Upper lobe of right lung (tissue), 1 donor: ENCODE data around the gene COIL. TPM values are rescaled to one million over a fixed set of nuclear protein-coding genes. Genes with fewer than 3 reads are reported as not detected.
A peak's percentile ranks its signal among the peaks of the same experiment; 100 is the strongest.
"Not testable (repeated sequence)": the region's sequence is repeated elsewhere in the genome, so short reads cannot be mapped to it uniquely, and the experiment has no call there.

ENCODE experiments used
- ATAC-seq: fragments of 200-7000 bp; cut with Tn5 transposase; one replicate; pipeline ENCODE4 v1.9.1; 2020; ENCODE audit warnings: mild to moderate bottlenecking, moderate library complexity
- DNase-seq: peaks from one replicate; pipeline ENCODE4 v3.0.0-alpha.2; 2020
- H3K27ac ChIP-seq: fragments of 200-600 bp; one replicate; pipeline ENCODE4 v1.8.0; 2022
- H3K27me3 ChIP-seq: fragments of 200-600 bp; one replicate; pipeline ENCODE4 v1.8.0; 2022; ENCODE audit warnings: mild to moderate bottlenecking
- H3K36me3 ChIP-seq: fragments of 200-600 bp; one replicate; pipeline ENCODE4 v1.8.0; 2022
- H3K4me1 ChIP-seq: fragments of 200-600 bp; one replicate; pipeline ENCODE4 v1.8.0; 2022
- H3K4me3 ChIP-seq: fragments of 200-600 bp; one replicate; pipeline ENCODE4 v1.8.0; 2022; ENCODE audit warnings: mild to moderate bottlenecking
- H3K9me3 ChIP-seq: fragments of 200-600 bp; one replicate; pipeline ENCODE4 v1.8.0; 2022
- intact Hi-C: fragments of 100-400 bp; cut with DNase I; formaldehyde crosslinking; loops from one replicate; pipeline ENCODE4 v1.11.0; 2022
- total RNA-seq: library from RNA; stranded (reverse); fragmentation: NEBNext Ultra II Directional; extraction: Animal tissue kit (Norgen Biotek cat#: 25700); gene quantifications from one replicate; pipeline ENCODE4 v1.2.1, GENCODE V29; 2021
- TF ChIP-seq, protein P1 (sequence below): fragments of 200-600 bp; IDR thresholded peaks from one replicate; pipeline ENCODE4 v1.8.0; 2022; ENCODE audit warnings: antibody characterized with exemption
- donor health status: DM: no; HTN: yes; CAD: no; lungs with severe emphysema.

COIL gene
- total RNA-seq, 1 donor from 2014 or later = 13.3 TPM

DNA sequence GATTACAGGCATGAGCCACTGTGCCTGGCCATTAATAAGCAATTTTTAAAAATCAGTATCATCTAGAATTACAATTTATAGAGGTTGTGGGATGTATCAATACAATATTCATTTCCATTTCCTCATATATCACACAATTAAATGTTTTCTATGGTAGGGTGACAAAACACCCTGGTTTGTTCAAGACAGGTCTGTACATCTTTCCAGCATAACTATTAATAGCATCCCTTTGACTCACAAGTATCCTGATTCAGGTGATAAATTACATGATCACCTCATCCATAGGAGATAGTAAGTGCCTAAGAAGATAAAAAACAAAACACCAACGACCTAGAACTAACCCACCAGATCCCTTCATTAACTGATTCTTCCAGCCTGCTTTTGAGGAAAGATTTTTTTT is 13.1 kb downstream of the COIL start:
- peaks cover 77% of the 10 kb centered on the region for H3K36me3 ChIP-seq
- ATAC-seq = no peak
- H3K4me3 ChIP-seq = no peak overlapping the region
- no peak overlapping the region for H3K27ac ChIP-seq
- TF ChIP-seq, protein P1, sequence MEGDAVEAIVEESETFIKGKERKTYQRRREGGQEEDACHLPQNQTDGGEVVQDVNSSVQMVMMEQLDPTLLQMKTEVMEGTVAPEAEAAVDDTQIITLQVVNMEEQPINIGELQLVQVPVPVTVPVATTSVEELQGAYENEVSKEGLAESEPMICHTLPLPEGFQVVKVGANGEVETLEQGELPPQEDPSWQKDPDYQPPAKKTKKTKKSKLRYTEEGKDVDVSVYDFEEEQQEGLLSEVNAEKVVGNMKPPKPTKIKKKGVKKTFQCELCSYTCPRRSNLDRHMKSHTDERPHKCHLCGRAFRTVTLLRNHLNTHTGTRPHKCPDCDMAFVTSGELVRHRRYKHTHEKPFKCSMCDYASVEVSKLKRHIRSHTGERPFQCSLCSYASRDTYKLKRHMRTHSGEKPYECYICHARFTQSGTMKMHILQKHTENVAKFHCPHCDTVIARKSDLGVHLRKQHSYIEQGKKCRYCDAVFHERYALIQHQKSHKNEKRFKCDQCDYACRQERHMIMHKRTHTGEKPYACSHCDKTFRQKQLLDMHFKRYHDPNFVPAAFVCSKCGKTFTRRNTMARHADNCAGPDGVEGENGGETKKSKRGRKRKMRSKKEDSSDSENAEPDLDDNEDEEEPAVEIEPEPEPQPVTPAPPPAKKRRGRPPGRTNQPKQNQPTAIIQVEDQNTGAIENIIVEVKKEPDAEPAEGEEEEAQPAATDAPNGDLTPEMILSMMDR = no peak
- DNase-seq = no peak
- intact Hi-C loops = no loop called here
- no peaks in the 10 kb centered on the region for H3K4me1 ChIP-seq
- H3K9me3 ChIP-seq = no peaks in the 10 kb centered on the region
- no peaks in the 10 kb centered on the region for H3K27me3 ChIP-seq

DNA sequence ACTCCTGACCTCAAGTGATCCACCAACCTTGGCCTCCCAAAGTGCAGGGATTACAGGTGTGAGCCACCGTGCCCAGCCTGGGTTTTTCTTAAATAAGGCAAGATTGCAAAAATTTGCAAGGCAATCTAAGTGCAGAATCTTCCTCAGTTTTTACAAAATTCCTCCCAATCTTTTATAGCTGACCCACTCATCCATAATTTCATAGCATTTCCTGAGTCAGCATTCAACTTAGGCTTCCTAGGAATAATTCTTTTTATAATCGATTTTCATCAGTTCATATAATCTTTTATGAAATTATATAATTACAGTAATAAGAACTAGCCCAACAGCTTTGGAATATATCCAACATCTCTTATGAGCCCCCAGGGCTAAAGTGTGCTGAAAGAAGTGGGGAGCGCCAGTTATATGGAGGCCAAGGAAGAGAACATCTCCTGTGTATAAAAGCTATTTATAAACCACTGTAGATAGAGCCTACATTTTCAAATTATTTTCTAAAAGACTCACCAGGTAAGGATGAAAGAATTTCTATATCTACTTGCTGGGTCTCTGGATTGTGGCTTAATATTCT is 14.8 kb downstream of the COIL start:
- no peak for DNase-seq
- Histone ChIP-seq H3K9me3 (no peaks in the 10 kb centered on the region), H3K27ac (no peak overlapping the region), H3K4me1 (no peaks in the 10 kb centered on the region), H3K4me3 (no peak overlapping the region), H3K27me3 (no peaks in the 10 kb centered on the region), H3K36me3 (peaks cover 94% of the 10 kb centered on the region)
- ATAC-seq = no peak
- TF ChIP-seq, protein P1 = no peak
- intact Hi-C loops = no loop called here

DNA sequence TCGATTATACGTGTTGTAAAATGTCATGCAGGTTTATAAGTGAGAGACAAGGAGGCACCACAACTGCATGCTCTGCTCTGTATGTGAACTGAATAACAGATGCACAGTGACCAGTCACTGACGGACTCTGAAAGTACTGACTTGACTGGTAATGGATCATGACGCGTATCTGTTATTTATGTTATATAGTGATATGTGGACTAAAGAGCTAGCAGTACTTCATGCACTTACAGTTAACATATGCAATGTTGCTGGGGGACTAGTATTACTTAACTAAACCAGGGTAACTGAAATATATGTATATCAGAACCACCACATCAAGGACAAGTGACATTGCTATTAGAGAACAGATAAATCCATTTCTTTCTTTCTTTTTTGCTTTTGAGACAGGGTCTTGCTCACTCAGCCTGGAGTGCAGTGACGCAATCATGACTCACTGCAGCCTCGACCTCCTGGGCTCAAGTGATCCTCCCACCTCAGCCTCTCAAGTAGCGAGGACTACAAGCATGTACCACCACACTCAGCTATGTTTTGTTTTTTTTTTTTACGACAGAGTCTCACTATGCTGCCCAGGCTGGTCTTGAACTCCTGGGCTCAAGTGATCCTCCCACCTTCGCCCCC is 17.2 kb downstream of the COIL start:
- no peak for ATAC-seq
- no peak overlapping the region for H3K27ac ChIP-seq
- H3K9me3 ChIP-seq = no peaks in the 10 kb centered on the region
- TF ChIP-seq, protein P1 = no peak
- H3K27me3 ChIP-seq = no peaks in the 10 kb centered on the region
- no peak for DNase-seq
- intact Hi-C loops = loop anchor here (5.0 kb wide), 1 partner anchor 126 kb away; no protein-coding TSS in a partner anchor
- H3K4me1 ChIP-seq = no peaks in the 10 kb centered on the region
- no peak overlapping the region for H3K4me3 ChIP-seq
- peaks cover 88% of the 10 kb centered on the region for H3K36me3 ChIP-seq

DNA sequence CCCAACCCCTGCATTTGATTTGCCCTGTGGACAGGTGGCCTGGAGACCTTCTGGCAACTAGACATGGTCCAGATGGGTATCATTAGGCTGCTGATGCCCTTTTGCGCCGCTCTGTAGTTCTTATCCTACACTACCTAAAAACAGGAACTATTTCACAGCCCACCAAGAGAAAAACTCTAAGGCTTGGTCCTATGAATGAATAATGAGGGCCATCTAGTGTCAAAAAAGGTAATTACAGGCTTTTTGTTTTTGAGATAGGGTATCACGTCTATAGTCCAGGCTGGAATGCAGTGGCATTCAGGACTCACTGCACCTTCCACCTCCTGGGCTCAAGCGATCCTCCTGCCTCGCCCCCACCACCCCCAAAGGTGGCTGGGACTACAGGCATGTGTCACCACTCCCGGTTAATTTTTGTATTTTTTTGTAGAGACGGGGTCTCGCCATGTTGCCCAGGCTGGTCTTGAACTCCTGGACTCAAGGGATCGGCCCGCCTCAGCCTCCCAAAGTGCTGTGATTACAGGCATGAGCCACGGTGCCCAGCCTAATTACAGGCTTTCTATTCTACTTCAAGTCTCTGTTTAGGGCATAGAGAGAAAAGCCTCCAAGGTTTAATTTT is 20.9 kb downstream of the COIL start:
- no peak overlapping the region for H3K4me3 ChIP-seq
- ATAC-seq (peak; percentile 89), DNase-seq (no peak)
- TF ChIP-seq, protein P1 = peak; percentile 73
- peaks cover 81% of the 10 kb centered on the region for H3K36me3 ChIP-seq
- no peaks in the 10 kb centered on the region for H3K4me1 ChIP-seq
- intact Hi-C loops = loop anchor here (5.0 kb wide), 1 partner anchor 123 kb away; no protein-coding TSS in a partner anchor
- H3K9me3 ChIP-seq = no peaks in the 10 kb centered on the region
- no peaks in the 10 kb centered on the region for H3K27me3 ChIP-seq
- H3K27ac ChIP-seq = no peak overlapping the region

DNA sequence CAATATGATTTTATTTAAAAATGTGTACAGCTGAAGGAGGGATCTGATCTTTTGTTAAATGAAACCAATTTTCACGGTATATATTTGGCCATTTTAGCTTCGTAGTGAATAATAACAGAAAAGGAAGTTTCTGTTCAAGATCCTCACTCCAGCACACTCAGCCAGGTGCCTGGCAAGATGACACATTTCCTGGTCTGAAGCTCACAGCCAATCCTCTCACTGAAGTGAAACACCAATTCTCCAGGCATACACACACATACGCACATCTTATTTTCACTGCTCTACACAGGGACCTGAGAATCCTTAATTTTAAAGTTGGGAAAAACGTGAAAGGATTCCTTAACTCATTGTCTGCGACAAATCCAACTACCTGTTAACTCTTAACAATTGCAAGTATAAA is 22.6 kb downstream of the COIL start:
- DNase-seq, H3K4me3 ChIP-seq, ATAC-seq, intact Hi-C loops, H3K9me3 ChIP-seq, H3K4me1 ChIP-seq, H3K27ac ChIP-seq, H3K27me3 ChIP-seq: not testable (repeated sequence)
- peaks cover 76% of the 10 kb centered on the region for H3K36me3 ChIP-seq

DNA sequence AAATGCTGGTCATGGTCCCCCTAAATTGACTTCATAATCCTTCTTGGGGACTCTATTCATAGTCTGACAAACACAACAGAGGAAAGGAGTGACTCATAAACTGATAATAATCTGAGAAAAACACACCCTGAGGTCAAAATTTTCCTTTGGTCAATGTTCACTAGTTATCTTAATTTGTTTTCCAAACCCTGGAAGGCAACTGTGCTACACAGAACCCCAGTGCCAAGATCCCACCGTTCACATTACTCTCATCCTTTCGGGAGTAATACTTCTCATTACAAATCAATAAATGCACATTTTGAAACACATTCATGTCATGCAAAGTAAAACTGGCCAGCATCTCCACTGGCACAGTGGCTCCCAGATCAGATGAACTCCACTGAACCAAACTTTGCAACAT is 23.2 kb downstream of the COIL start:
- DNase-seq (no peak), ATAC-seq (no peak)
- H3K9me3 ChIP-seq = no peaks in the 10 kb centered on the region
- TF ChIP-seq, protein P1 = no peak
- intact Hi-C loops = no loop called here
- H3K36me3 ChIP-seq = peaks cover 73% of the 10 kb centered on the region
- no peaks in the 10 kb centered on the region for H3K4me1 ChIP-seq
- H3K27me3 ChIP-seq = no peaks in the 10 kb centered on the region
- H3K4me3 ChIP-seq = no peak overlapping the region
- no peak overlapping the region for H3K27ac ChIP-seq
